HL-60 (cell line): ENCODE data around the gene LRRC4C.

Experiments
- CTCF ChIP-seq: IDR thresholded peaks from one replicate; pipeline ENCODE4 v1.5.1; 2011; ENCODE audit warnings: low read length, control low read depth, inconsistent platforms; ENCODE audit not compliant: insufficient read depth
- POLR2AphosphoS5 ChIP-seq: IDR thresholded peaks from 2 replicates; pipeline ENCODE4 v1.6.1; 2012; ENCODE audit warnings: low read depth
- REST ChIP-seq: IDR thresholded peaks from 2 replicates; pipeline ENCODE4 v1.6.1; 2012; ENCODE audit warnings: low read depth; ENCODE audit not compliant: insufficient replicate concordance

- no peak for TF ChIP-seq REST
- TF ChIP-seq POLR2AphosphoS5, result no peak
- TF ChIP-seq CTCF, result no peak
Measured at GRCh38 chr11:41398175-41398574, 61.3 kb downstream of the LRRC4C start.
